PC-9 (cell line): ENCODE measurements around the gene ITGAV.

Experiments
- EZH2 ChIP-seq: fragments of 200-600 bp; sonication (generic); IDR thresholded peaks from 2 replicates; pipeline ENCODE4 v1.8.0; 2017; ENCODE audit warnings: antibody characterized with exemption, low read depth
- TF ChIP-seq, protein P1 (sequence below): fragments of 200-600 bp; sonication (generic); conservative IDR thresholded peaks from 2 replicates; pipeline ENCODE4 v1.6.1; 2017; ENCODE audit warnings: mixed run types, antibody characterized with exemption, mild to moderate bottlenecking, moderate library complexity

DNA sequence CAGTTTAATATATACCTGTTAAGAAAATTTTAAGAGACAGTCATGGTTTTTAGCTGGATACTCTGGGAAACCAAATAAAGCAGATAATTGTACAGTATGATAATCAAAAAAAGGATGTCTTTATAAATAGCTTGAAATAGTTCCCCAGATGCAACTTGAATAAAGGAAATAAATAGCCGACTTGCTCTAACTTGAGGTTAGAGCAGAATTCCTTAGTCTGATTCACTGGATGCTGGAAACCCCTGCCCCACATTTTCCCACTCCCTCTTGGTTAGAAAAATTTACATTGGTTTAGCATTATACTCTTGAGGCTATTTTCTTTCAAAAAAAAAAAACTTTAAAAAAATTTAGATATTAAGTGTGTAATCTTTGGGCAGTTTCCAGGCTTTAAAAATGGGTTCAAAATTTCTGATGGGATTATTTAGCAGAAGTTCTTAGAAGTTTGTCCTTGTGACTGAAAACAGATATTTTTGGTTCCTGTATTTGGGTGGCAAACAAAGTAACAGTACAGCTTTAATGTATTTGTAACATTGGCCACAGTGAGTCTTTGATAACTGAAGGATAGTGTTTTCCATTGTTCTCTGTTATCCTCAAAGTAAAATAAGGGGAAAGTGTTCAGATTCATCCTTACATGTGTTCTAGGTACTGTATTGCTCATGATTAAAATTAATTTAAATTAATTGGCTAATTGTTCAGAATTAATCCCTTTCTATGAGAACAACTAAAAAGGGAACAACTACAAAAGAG, 39.6 kb downstream of the ITGAV start:
- no peak for TF ChIP-seq EZH2
- TF ChIP-seq, protein P1, sequence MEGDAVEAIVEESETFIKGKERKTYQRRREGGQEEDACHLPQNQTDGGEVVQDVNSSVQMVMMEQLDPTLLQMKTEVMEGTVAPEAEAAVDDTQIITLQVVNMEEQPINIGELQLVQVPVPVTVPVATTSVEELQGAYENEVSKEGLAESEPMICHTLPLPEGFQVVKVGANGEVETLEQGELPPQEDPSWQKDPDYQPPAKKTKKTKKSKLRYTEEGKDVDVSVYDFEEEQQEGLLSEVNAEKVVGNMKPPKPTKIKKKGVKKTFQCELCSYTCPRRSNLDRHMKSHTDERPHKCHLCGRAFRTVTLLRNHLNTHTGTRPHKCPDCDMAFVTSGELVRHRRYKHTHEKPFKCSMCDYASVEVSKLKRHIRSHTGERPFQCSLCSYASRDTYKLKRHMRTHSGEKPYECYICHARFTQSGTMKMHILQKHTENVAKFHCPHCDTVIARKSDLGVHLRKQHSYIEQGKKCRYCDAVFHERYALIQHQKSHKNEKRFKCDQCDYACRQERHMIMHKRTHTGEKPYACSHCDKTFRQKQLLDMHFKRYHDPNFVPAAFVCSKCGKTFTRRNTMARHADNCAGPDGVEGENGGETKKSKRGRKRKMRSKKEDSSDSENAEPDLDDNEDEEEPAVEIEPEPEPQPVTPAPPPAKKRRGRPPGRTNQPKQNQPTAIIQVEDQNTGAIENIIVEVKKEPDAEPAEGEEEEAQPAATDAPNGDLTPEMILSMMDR = no peak
